ENCODE data around the gene ITK.
"Not testable (repeated sequence)": the region's sequence is repeated elsewhere in the genome, so short reads cannot be mapped to it uniquely, and the experiment has no call there.

The ITK gene

GRCh38 chr5:157168286-157168685 lies 12.4 kb upstream of the ITK start:
- DNase-seq (ENCODE audit: low spot score) = no peak

DNA sequence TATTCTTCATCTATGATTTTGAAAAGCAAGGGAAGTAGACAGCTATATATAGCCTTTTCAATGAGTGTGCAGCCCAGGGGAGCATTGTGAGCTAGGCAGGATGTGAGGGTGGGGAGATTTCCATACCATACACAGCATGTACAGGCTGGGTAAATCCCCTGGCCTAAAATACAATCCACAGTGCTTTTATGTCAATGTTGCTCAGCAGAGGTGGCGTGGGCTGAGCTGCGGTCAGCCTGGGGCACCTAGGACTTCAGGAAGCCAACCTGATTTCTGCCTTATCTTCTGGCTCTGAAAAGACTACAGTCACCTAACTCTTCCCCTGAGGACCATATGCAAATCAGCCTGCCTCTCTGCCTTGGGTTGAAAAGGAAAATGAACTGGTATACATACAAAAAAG lies 8.2 kb upstream of the ITK start:
- peak; percentile 89 for DNase-seq (ENCODE audit: low spot score)

- no peak for DNase-seq (ENCODE audit: low spot score)
Measured at GRCh38 chr5:157175071-157175612, 5.5 kb upstream of the ITK start.

DNA sequence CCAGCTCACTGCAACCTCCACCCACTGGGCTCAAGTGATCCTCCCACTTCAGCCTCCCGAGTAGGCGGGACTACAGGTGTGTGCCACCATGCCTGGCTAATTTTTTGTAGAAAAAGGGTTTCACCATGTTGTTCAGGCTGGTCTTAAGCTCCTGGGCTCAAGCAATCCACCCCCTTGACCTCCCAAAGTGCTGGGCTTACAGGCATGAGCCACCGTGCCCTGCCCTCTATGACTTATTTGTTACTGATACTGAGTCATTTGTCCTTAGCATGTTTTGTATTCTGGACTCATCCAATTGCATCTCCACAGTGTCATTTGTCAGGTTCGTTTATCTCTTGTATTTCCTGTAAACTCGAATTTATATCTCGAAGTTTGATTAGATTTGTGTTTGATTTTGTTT lies 2.7 kb upstream of the ITK start:
- no peak for DNase-seq (ENCODE audit: low spot score)

GRCh38 chr5:157178966-157179365 lies 1.7 kb upstream of the ITK start:
- no peak for DNase-seq (ENCODE audit: low spot score)

- DNase-seq (ENCODE audit: low spot score) = no peak
Measured at GRCh38 chr5:157182143-157182757, 1.6 kb downstream of the ITK start.

DNA sequence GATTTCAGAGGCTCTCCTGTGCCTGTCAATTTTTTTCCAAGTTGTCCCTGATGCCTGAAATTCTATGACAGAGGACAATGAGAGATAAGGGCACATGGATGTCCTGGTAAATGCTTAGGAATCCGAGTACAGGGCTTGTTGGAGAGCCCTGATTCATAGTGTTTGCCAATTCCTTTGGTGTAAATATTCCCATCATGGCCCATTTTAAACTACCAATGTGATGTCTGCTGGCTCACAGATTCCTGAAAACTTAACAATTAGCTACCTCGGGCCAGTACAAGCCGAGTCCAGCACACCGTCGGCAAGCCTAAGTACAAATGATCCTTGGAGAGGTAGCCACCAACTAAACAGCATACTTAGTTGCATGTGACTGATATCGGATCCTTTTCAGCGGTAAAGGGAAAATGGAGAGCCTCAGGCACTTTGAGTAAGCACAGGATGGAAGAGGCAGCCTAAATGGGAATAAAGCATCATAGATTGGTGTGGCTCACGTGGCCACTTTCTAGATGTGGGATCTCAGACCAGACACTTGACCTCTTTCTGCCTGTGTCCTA lies 3.6 kb downstream of the ITK start:
- DNase-seq (ENCODE audit: low spot score) = no peak

- DNase-seq (ENCODE audit: low spot score) = not testable (repeated sequence)
Measured at GRCh38 chr5:157185122-157185521, 4.5 kb downstream of the ITK start.

GRCh38 chr5:157186309-157187045 lies 5.8 kb downstream of the ITK start:
- DNase-seq (ENCODE audit: low spot score) = no peak

GRCh38 chr5:157187046-157187754 lies 6.6 kb downstream of the ITK start:
- no peak for DNase-seq (ENCODE audit: low spot score)

DNA sequence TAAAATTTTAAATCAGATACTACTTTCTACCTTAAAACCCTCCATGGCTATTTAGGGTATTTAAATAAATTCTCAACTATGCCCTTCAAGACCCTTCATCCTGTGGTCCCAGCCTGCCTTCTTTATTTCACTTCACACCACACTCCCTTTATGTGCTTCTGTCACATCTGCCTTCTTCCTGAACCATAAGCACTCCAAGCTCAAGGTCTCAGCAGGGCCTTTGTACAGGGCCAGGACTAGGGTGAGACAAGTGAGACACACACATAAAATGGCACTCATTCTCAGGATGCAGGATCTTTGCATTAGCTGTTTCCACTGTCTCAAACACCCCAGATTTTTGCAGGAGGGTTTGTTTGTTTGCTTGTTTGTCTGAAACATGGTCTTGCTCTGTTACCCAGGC lies 7.6 kb downstream of the ITK start:
- no peak for DNase-seq (ENCODE audit: low spot score)

DNA sequence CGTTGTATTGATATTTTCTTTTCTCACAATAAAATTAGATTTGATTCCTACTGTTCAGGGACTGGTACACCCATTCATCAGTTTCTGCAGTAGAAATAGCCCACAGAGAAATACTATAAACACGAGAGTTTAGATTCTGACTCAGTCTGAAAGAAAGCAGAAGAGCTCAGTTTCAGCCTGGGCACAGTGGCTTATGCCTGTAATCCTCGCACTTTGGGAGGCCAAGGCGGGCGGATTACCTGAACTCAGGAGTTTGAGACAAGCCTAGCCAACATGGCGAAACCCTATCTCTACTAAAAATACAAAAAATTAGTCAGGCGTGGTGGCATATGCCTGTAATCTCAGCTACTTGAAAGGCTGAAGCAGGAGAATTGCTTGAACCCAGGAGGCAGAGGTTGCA lies 8.6 kb downstream of the ITK start:
- DNase-seq (ENCODE audit: low spot score) = peak; percentile 79

DNA sequence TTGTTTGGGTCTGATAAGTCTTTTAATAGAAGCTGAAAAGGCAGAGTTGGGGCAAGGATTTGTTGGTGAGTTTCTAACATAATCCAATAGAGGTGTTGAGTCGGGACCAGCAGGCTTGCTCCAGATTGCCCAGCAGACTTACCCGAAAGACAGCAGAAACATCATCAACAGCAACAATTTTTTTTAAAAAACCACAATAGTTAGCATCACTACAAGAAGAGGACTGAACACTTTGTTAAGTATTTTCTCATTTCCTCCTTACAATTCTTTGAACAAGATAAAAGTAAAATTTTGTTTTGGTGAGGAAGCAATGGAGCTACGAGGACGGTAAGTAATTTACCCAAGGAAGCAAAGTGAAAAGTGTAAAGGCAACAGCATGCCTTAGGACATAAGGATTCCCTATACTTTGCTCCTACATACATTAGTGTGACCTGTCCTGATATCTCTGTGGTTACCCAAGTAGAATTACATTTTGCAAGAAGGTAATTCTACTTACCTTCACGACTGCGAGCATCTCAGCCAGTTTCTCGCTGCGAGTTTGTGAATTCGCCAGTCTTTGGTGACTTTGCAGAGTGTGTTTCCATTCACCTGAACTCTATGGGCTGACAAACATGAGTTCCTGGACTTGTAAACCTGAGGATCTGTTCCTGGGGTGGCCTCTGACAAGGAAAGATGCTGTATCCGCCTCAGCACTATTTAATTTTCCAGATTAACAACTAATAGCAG lies 13.2 kb downstream of the ITK start:
- no peak for DNase-seq (ENCODE audit: low spot score)

GRCh38 chr5:157196045-157196444 lies 15.4 kb downstream of the ITK start:
- no peak for DNase-seq (ENCODE audit: low spot score)

DNA sequence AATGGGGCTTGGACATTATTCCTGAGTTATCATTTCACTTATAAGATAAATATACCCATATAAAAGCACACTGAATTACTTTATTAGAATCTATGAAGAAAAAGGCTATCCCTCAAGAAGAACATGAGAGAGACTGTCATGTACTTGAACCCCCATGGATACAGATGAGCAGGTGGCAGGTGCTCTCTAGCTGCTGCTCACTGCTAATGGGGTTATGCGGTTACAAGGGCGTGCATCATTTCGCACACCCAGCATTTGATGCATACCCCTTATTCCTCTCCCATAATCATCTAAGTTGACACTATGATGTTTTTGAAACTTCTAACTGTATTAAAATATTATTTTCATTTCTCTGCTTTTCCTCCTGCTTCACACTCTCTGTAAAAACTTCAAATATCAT lies 16.4 kb downstream of the ITK start:
- DNase-seq (ENCODE audit: low spot score) = no peak

GRCh38 chr5:157198277-157198986 lies 17.8 kb downstream of the ITK start:
- DNase-seq (ENCODE audit: low spot score) = no peak

DNA sequence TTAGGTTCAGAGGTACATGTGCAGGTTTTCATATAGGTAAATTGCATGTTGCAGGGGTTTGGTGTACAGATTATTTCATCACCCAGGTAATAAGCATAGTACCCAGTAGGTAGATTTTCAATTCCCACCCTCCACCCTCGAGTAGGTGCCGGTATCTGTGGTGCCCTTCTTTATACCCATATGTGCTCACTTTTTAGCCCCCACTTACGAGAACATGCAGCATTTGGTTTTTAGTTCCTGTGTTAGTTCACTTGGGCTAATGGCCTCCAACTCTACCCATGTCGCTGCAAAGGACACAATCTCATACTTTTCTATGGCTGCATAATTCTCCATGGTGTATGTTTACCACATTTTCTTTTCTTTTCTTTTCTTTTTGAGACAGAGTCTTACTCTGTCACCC lies 21.2 kb downstream of the ITK start:
- DNase-seq (ENCODE audit: low spot score) = no peak

DNA sequence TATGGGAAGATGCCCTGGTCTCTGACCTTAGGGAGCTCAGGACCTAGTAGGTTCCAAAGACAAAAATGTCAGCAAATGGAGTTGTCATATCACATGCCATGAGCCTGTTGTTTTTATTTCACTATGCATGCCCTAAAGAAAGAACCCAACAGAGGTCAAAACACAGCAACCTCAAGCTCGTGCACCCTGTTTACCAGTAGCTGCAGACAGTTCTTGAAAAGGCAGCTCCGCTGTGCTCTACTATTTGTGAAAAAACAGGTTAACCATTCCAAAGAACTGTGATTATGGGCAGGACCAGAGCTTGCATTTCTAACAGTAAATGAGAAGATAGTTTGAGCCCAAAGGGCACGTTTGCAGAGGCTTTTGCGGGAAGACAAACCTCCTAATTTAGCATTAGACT lies 22.8 kb downstream of the ITK start:
- DNase-seq (ENCODE audit: low spot score) = no peak

- no peak for DNase-seq (ENCODE audit: low spot score)
Measured at GRCh38 chr5:157204765-157205164, 24.1 kb downstream of the ITK start.

GRCh38 chr5:157205708-157206107 lies 25.1 kb downstream of the ITK start:
- DNase-seq (ENCODE audit: low spot score) = no peak

DNA sequence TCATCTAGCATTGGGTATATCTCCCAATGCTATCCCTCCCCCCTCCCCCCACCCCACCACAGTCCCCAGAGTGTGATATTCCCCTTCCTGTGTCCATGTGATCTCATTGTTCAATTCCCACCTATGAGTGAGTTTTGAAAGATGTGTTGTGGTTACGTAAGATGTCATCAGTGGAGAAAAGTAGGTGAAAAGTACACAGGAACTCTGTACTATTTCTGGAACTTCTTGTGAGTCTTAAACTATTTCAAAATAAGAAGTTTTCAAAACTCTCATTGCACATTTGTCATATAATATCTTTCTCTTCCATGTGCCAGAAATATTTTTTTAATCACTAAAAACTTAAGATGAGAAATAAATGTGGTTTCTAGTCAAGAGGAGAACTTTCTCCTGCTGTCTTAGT lies 30.0 kb downstream of the ITK start:
- DNase-seq (ENCODE audit: low spot score) = not testable (repeated sequence)
